ENCODE results near the gene TSPY3. TPM values are rescaled to one million over a fixed set of nuclear protein-coding genes. Genes with fewer than 3 reads are reported as not detected.
"Not testable (repeated sequence)": the region's sequence is repeated elsewhere in the genome, so short reads cannot be mapped to it uniquely, and the experiment has no call there.

TSPY3 gene, protein sequence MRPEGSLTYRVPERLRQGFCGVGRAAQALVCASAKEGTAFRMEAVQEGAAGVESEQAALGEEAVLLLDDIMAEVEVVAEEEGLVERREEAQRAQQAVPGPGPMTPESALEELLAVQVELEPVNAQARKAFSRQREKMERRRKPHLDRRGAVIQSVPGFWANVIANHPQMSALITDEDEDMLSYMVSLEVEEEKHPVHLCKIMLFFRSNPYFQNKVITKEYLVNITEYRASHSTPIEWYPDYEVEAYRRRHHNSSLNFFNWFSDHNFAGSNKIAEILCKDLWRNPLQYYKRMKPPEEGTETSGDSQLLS
- not detected in 2 replicates for total RNA-seq (2014; rRNA removed; shearing (Covaris generic))

DNA sequence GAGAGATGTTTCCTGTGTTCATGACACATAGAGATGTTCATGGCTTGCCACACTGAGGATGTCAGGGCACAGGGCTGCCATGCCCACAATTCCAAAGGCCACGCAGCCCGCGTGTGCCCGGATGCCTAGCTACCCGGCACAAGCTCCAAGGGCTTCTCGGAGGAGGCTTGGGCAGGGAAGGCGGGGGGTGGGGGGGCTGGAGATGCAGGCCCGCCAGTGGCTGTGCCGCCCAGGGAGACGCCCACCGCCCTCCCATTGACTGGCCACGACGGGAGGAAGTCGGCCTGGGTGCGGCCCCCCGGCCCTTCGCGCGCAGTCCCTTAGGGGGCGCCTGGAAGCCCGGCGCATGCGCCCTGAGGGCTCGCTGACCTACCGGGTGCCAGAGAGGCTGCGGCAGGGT is at the start of gene TSPY3:
TSS of gene TSPY3 (plus strand) at position 301 of the 400 bp plus-strand sequence. CDS start at position 347, 46 bp downstream.
- in situ Hi-C loops (cut with HindIII; ENCODE audit: low sequenced_read_pairs); DNase-seq (ENCODE audit: low spot score): not testable (repeated sequence)

DNA sequence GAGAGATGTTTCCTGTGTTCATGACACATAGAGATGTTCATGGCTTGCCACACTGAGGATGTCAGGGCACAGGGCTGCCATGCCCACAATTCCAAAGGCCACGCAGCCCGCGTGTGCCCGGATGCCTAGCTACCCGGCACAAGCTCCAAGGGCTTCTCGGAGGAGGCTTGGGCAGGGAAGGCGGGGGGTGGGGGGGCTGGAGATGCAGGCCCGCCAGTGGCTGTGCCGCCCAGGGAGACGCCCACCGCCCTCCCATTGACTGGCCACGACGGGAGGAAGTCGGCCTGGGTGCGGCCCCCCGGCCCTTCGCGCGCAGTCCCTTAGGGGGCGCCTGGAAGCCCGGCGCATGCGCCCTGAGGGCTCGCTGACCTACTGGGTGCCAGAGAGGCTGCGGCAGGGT is 40.7 kb upstream of the TSPY3 start, which contains the start of gene TSPY8:
TSS of gene TSPY8 (plus strand) at position 301 of the 400 bp plus-strand sequence. CDS start at position 347, 46 bp downstream.
- DNase-seq (ENCODE audit: low spot score); in situ Hi-C loops (cut with HindIII; ENCODE audit: low sequenced_read_pairs): not testable (repeated sequence)

DNA sequence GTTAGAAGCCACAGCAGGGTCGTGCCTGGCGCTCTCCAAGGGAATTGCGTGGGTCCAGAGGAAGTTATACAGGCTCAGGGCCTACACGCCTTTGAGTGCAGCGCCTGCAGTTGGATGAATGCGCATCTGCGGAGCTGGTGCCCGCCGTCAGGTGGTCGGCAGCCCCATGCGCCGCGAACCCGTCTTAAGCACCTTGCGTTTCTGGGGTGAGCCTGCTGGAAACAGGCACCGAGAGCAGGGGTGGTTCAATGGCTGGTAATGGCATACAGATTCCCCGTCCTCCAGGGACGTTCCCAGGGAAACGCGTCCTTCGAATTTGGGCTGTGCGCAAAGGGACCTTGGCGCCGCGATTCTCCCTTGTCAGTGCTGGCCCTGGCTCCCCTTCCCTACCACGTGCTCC is 1.7 kb upstream of the TSPY3 start:
- in situ Hi-C loops (cut with HindIII; ENCODE audit: low sequenced_read_pairs); DNase-seq (ENCODE audit: low spot score): not testable (repeated sequence)

Other genes with a start within 250 kb of the TSPY3 start
- not detected in 2 replicates for gene TSPY4, start 61.0 kb upstream of the TSPY3 start, total RNA-seq (2014; rRNA removed; shearing (Covaris generic))
- not detected in 2 replicates for gene TSPY8, start 40.6 kb upstream of the TSPY3 start, total RNA-seq (2014; rRNA removed; shearing (Covaris generic))
- not detected in 2 replicates for gene TSPY1, start 68.5 kb downstream of the TSPY3 start, total RNA-seq (2014; rRNA removed; shearing (Covaris generic))
- gene TSPY9, start 88.8 kb downstream of the TSPY3 start, total RNA-seq (2014; rRNA removed; shearing (Covaris generic)), result not detected in 2 replicates
- not detected in 2 replicates for gene TSPY10, start 129.5 kb downstream of the TSPY3 start, total RNA-seq (2014; rRNA removed; shearing (Covaris generic))